ENCODE results near the gene PDGFRB. TPM values are rescaled to one million over a fixed set of nuclear protein-coding genes. Genes with fewer than 3 reads are reported as not detected.

Gene PDGFRB
- total RNA-seq, 2 experiments from 2014 or later, result 53.3 to 68.9 TPM

- CTCF ChIA-PET, result interaction anchor here (1.5 to 11.3 kb wide), 2 partner anchors 10 to 92 kb away, joined by 6 to 85 read pairs; no protein-coding TSS in a partner anchor
- Mint-ChIP-seq H3K9me3 (ENCODE audit: low read depth) (no peaks in the 10 kb centered on the region), H3K36me3 (peaks cover 17% of the 10 kb centered on the region), H3K27ac (no peak overlapping the region), H3K4me1 (peaks cover 3% of the 10 kb centered on the region), H3K4me3 (no peak overlapping the region), H3K27me3 (no peaks in the 10 kb centered on the region)
- ATAC-seq, result no peak
- no peak for DNase-seq
Observed at GRCh38 chr5:150124596-150124995, 31.0 kb downstream of the PDGFRB start.

- ATAC-seq, result no peak
- CTCF ChIA-PET, result interaction anchor here (1.0 to 2.1 kb wide), 2 partner anchors 11 to 226 kb away, joined by 6 to 12 read pairs; no protein-coding TSS in a partner anchor
- DNase-seq, result no peak
- no peak overlapping the region for H3K27ac Mint-ChIP-seq
- peaks cover 19% of the 10 kb centered on the region for H3K36me3 Mint-ChIP-seq
- peaks cover 3% of the 10 kb centered on the region for H3K4me1 Mint-ChIP-seq
- H3K9me3 Mint-ChIP-seq (ENCODE audit: low read depth), result no peaks in the 10 kb centered on the region
- H3K27me3 Mint-ChIP-seq, result no peaks in the 10 kb centered on the region
- no peak overlapping the region for H3K4me3 Mint-ChIP-seq
Observed at GRCh38 chr5:150124111-150124557, 31.5 kb downstream of the PDGFRB start.

- CTCF ChIA-PET, result interaction anchor here (1.0 to 2.1 kb wide), 4 partner anchors 12 to 227 kb away, joined by 3 to 12 read pairs (median 6); no protein-coding TSS in a partner anchor
- ATAC-seq, result no peak
- Mint-ChIP-seq H3K27ac (no peak overlapping the region), H3K4me1 (peaks cover 3% of the 10 kb centered on the region), H3K9me3 (ENCODE audit: low read depth) (no peaks in the 10 kb centered on the region), H3K27me3 (no peaks in the 10 kb centered on the region), H3K36me3 (peaks cover 17% of the 10 kb centered on the region), H3K4me3 (no peak overlapping the region)
- DNase-seq, result no peak
Observed at GRCh38 chr5:150123542-150123941, 32.1 kb downstream of the PDGFRB start.

GRCh38 chr5:150122536-150123481 is 32.8 kb downstream of the PDGFRB start:
- ATAC-seq (no peak), DNase-seq (no peak)
- no peaks in the 10 kb centered on the region for H3K9me3 Mint-ChIP-seq (ENCODE audit: low read depth)
- CTCF ChIA-PET, result interaction anchor here (1.2 to 2.1 kb wide), 8 partner anchors 11 to 122 kb away, joined by 3 to 12 read pairs (median 4); partner anchors contain the start of genes HMGXB3 and TIGD6
- H3K27me3 Mint-ChIP-seq, result no peaks in the 10 kb centered on the region
- no peak overlapping the region for H3K4me3 Mint-ChIP-seq
- peaks cover 15% of the 10 kb centered on the region for H3K36me3 Mint-ChIP-seq
- peaks cover 3% of the 10 kb centered on the region for H3K4me1 Mint-ChIP-seq
- H3K27ac Mint-ChIP-seq, result no peak overlapping the region

GRCh38 chr5:150122158-150122510 is 33.5 kb downstream of the PDGFRB start:
- Mint-ChIP-seq H3K27ac (peak overlapping the region; percentile 74), H3K36me3 (peaks cover 14% of the 10 kb centered on the region), H3K9me3 (ENCODE audit: low read depth) (no peaks in the 10 kb centered on the region), H3K4me1 (peaks cover 3% of the 10 kb centered on the region), H3K4me3 (no peak overlapping the region), H3K27me3 (no peaks in the 10 kb centered on the region)
- peak; percentile 75 for DNase-seq
- CTCF ChIA-PET, result interaction anchor here (1.2 to 2.1 kb wide), 8 partner anchors 10 to 122 kb away, joined by 3 to 12 read pairs (median 4); partner anchors contain the start of genes HMGXB3 and TIGD6
- ATAC-seq, result peak; percentile 79

GRCh38 chr5:150121448-150122157 is 34.0 kb downstream of the PDGFRB start:
- H3K4me3 Mint-ChIP-seq, result no peak overlapping the region
- H3K27ac Mint-ChIP-seq, result peak overlapping the region; percentile 74

GRCh38 chr5:150120617-150121447 is 34.8 kb downstream of the PDGFRB start:
- Mint-ChIP-seq H3K27me3 (no peaks in the 10 kb centered on the region), H3K9me3 (ENCODE audit: low read depth) (no peaks in the 10 kb centered on the region), H3K27ac (no peak overlapping the region), H3K4me3 (no peak overlapping the region), H3K4me1 (peaks cover 3% of the 10 kb centered on the region), H3K36me3 (peaks cover 12% of the 10 kb centered on the region)
- DNase-seq, result no peak
- no peak for ATAC-seq
- CTCF ChIA-PET, result interaction anchor here (1.0 kb wide), 1 partner anchor 287 kb away, joined by 3 read pairs; no protein-coding TSS in a partner anchor

More at GRCh38 chr5:150121448-150122157, 34.0 kb downstream of the PDGFRB start:
- DNase-seq, result no peak
- H3K9me3 Mint-ChIP-seq (ENCODE audit: low read depth), result no peaks in the 10 kb centered on the region
- H3K4me1 Mint-ChIP-seq, result peaks cover 3% of the 10 kb centered on the region
- H3K27me3 Mint-ChIP-seq, result no peaks in the 10 kb centered on the region
- ATAC-seq, result no peak
- CTCF ChIA-PET, result interaction anchor here (1.2 to 2.1 kb wide), 7 partner anchors 10 to 121 kb away, joined by 3 to 12 read pairs (median 4); partner anchors contain the start of genes HMGXB3 and TIGD6
- H3K36me3 Mint-ChIP-seq, result peaks cover 14% of the 10 kb centered on the region

- Mint-ChIP-seq H3K27me3 (no peaks in the 10 kb centered on the region), H3K4me3 (no peak overlapping the region), H3K27ac (no peak overlapping the region), H3K4me1 (peaks cover 3% of the 10 kb centered on the region), H3K9me3 (ENCODE audit: low read depth) (no peaks in the 10 kb centered on the region), H3K36me3 (peaks cover 10% of the 10 kb centered on the region)
- DNase-seq (no peak), ATAC-seq (no peak)
- CTCF ChIA-PET, result interaction anchor here (1.0 to 1.8 kb wide), 2 partner anchors 10 to 287 kb away, joined by 3 to 7 read pairs; no protein-coding TSS in a partner anchor
Observed at GRCh38 chr5:150120062-150120441, 35.6 kb downstream of the PDGFRB start.

- no peaks in the 10 kb centered on the region for H3K9me3 Mint-ChIP-seq (ENCODE audit: low read depth)
- H3K27ac Mint-ChIP-seq, result no peak overlapping the region
- DNase-seq, result no peak
- peaks cover 8% of the 10 kb centered on the region for H3K36me3 Mint-ChIP-seq
- H3K27me3 Mint-ChIP-seq, result no peaks in the 10 kb centered on the region
- peaks cover 3% of the 10 kb centered on the region for H3K4me1 Mint-ChIP-seq
- no peak overlapping the region for H3K4me3 Mint-ChIP-seq
- CTCF ChIA-PET, result interaction anchor here (1.2 to 1.8 kb wide), 3 partner anchors 11 to 106 kb away, joined by 3 to 7 read pairs (median 3); no protein-coding TSS in a partner anchor
- no peak for ATAC-seq
Observed at GRCh38 chr5:150119421-150120061, 36.1 kb downstream of the PDGFRB start.

GRCh38 chr5:150118561-150119229 is 37.0 kb downstream of the PDGFRB start:
- no peaks in the 10 kb centered on the region for H3K27me3 Mint-ChIP-seq
- peaks cover 8% of the 10 kb centered on the region for H3K36me3 Mint-ChIP-seq
- no peak for DNase-seq
- no peak overlapping the region for H3K4me3 Mint-ChIP-seq
- no peak overlapping the region for H3K27ac Mint-ChIP-seq
- ATAC-seq, result no peak
- peaks cover 3% of the 10 kb centered on the region for H3K4me1 Mint-ChIP-seq
- CTCF ChIA-PET, result interaction anchor here (0.6 to 1.8 kb wide), 4 partner anchors 12 to 107 kb away, joined by 3 to 7 read pairs (median 3); no protein-coding TSS in a partner anchor
- H3K9me3 Mint-ChIP-seq (ENCODE audit: low read depth), result no peaks in the 10 kb centered on the region

- no peak for ATAC-seq
- Mint-ChIP-seq H3K27me3 (no peaks in the 10 kb centered on the region), H3K27ac (no peak overlapping the region), H3K9me3 (ENCODE audit: low read depth) (no peaks in the 10 kb centered on the region), H3K4me3 (no peak overlapping the region), H3K36me3 (peaks cover 8% of the 10 kb centered on the region), H3K4me1 (peaks cover 3% of the 10 kb centered on the region)
- CTCF ChIA-PET, result interaction anchor here (0.6 to 1.5 kb wide), 4 partner anchors 12 to 108 kb away, joined by 3 to 5 read pairs (median 3); no protein-coding TSS in a partner anchor
- no peak for DNase-seq
Observed at GRCh38 chr5:150117945-150118560, 37.6 kb downstream of the PDGFRB start.
